Measurements from ENCODE around the gene THAP11. TPM values are rescaled to one million over a fixed set of nuclear protein-coding genes. Genes with fewer than 3 reads are reported as not detected.

The THAP11 gene
- total and polyA plus RNA-seq, 2 of the 13 experiments (the other 11 are each of a cell fraction or from before 2014, with no cell fraction given): 44.2 to 53.4 TPM

GRCh38 chr16:67842509-67843342 is 606 bp downstream of the THAP11 start (continued):
- peak; percentile 37 for TF ChIP-seq TEAD3 (CRISPR knock-in tag; optimal IDR thresholded peaks at IDR 0.05; ENCODE audit: borderline replicate concordance)
- no peak for TF ChIP-seq RCOR2 (CRISPR knock-in tag; IDR thresholded peaks at IDR 0.05)
- TF ChIP-seq PLRG1 (conservative IDR thresholded peaks at IDR 0.05): no peak
- TF ChIP-seq ZNF367 (CRISPR knock-in tag; IDR thresholded peaks at IDR 0.05; ENCODE audit: borderline replicate concordance): no peak
- no peak; the same call in 1 of the 2 replicates for TF ChIP-seq ARNT2 (CRISPR knock-in tag; IDR thresholded peaks at IDR 0.05; ENCODE audit: low read depth)
- peak; percentile 4; the same call in 1 of the 2 replicates for TF ChIP-seq RNF219 (CRISPR knock-in tag; IDR thresholded peaks at IDR 0.05)
- no peak for TF ChIP-seq SMARCC2 (IDR thresholded peaks at IDR 0.05)
- TF ChIP-seq, protein P1, sequence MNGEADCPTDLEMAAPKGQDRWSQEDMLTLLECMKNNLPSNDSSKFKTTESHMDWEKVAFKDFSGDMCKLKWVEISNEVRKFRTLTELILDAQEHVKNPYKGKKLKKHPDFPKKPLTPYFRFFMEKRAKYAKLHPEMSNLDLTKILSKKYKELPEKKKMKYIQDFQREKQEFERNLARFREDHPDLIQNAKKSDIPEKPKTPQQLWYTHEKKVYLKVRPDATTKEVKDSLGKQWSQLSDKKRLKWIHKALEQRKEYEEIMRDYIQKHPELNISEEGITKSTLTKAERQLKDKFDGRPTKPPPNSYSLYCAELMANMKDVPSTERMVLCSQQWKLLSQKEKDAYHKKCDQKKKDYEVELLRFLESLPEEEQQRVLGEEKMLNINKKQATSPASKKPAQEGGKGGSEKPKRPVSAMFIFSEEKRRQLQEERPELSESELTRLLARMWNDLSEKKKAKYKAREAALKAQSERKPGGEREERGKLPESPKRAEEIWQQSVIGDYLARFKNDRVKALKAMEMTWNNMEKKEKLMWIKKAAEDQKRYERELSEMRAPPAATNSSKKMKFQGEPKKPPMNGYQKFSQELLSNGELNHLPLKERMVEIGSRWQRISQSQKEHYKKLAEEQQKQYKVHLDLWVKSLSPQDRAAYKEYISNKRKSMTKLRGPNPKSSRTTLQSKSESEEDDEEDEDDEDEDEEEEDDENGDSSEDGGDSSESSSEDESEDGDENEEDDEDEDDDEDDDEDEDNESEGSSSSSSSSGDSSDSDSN (CRISPR knock-in tag; IDR thresholded peaks at IDR 0.05): peak; percentile 95
- TF ChIP-seq HOXD1 (CRISPR knock-in tag; IDR thresholded peaks at IDR 0.05): no peak; the same call in 1 of the 2 replicates
- TF ChIP-seq, protein P2, sequence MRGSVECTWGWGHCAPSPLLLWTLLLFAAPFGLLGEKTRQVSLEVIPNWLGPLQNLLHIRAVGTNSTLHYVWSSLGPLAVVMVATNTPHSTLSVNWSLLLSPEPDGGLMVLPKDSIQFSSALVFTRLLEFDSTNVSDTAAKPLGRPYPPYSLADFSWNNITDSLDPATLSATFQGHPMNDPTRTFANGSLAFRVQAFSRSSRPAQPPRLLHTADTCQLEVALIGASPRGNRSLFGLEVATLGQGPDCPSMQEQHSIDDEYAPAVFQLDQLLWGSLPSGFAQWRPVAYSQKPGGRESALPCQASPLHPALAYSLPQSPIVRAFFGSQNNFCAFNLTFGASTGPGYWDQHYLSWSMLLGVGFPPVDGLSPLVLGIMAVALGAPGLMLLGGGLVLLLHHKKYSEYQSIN (CRISPR knock-in tag; IDR thresholded peaks at IDR 0.05; ENCODE audit: borderline replicate concordance): no peak
- TF ChIP-seq ZNF496 (CRISPR knock-in tag; IDR thresholded peaks at IDR 0.05; ENCODE audit: insufficient replicate concordance): no peak
- no peak for TF ChIP-seq NBN (conservative IDR thresholded peaks at IDR 0.05)
- no peak for TF ChIP-seq ZNF775 (CRISPR knock-in tag; IDR thresholded peaks at IDR 0.05; ENCODE audit: borderline replicate concordance)
- no peak for TF ChIP-seq CHD4 (IDR thresholded peaks at IDR 0.05; ENCODE audit: borderline replicate concordance, low read length)
- TF ChIP-seq KDM6A (CRISPR knock-in tag; IDR thresholded peaks at IDR 0.05; ENCODE audit: low read depth): no peak
- no peak for TF ChIP-seq ZNF251 (CRISPR knock-in tag; IDR thresholded peaks at IDR 0.05)
- no peak for TF ChIP-seq PAX8 (CRISPR knock-in tag; IDR thresholded peaks at IDR 0.05; ENCODE audit: borderline replicate concordance)
- TF ChIP-seq, protein P3, sequence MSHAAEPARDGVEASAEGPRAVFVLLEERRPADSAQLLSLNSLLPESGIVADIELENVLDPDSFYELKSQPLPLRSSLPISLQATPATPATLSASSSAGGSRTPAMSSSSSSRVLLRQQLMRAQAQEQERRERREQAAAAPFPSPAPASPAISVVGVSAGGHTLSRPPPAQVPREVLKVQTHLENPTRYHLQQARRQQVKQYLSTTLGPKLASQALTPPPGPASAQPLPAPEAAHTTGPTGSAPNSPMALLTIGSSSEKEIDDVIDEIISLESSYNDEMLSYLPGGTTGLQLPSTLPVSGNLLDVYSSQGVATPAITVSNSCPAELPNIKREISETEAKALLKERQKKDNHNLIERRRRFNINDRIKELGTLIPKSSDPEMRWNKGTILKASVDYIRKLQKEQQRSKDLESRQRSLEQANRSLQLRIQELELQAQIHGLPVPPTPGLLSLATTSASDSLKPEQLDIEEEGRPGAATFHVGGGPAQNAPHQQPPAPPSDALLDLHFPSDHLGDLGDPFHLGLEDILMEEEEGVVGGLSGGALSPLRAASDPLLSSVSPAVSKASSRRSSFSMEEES (CRISPR knock-in tag; IDR thresholded peaks at IDR 0.05): no peak; the same call in 1 of the 2 replicates
- peak; percentile 24 for TF ChIP-seq JARID2 (CRISPR knock-in tag; IDR thresholded peaks at IDR 0.05; ENCODE audit: insufficient replicate concordance)

Measured in HepG2 (cell line).